IMR-90 (cell line): ENCODE results near the gene TFAM. TPM values are rescaled to one million over a fixed set of nuclear protein-coding genes. Genes with fewer than 3 reads are reported as not detected.

Source experiments
- ATAC-seq: fragments of 200-7000 bp; cut with Tn5 transposase; 2 replicates; pipeline ENCODE4 v1.9.1; 2020; ENCODE audit warnings: low read depth, mild to moderate bottlenecking, moderate library complexity
- BruUV-seq: library from RNA; stranded (reverse); fragments of 400-500 nt; replicated peaks from 2 replicates; lab custom pipeline; 2021; lab: Mats Ljungman, UMichigan
- CTCF ChIA-PET: fragments of 300-600 bp; formaldehyde crosslinking; extraction: SDS; loops from one replicate; lab custom pipeline; 2021; ENCODE audit warnings: antibody characterized with exemption; lab: Yijun Ruan, JAX
- POLR2A ChIA-PET: fragments of 300-600 bp; sonication (Branson Sonifier 250); formaldehyde crosslinking; loops from one replicate; lab custom pipeline; 2022; ENCODE audit warnings: antibody characterized with exemption; ENCODE audit not compliant: unreplicated experiment; lab: Charles Lee
- DNase-seq: peaks from one replicate; pipeline ENCODE4 v3.0.0; 2013
- H2AFZ ChIP-seq: replicated peaks from 2 replicates; pipeline ENCODE3; 2013; ENCODE audit warnings: low read length, mild to moderate bottlenecking; ENCODE audit not compliant: poor library complexity
- H2AK5ac ChIP-seq: 2 replicates; pipeline ENCODE4 v1.6.1; 2013; ENCODE audit warnings: low read depth, low read length, inconsistent platforms
- H2AK9ac ChIP-seq: replicated peaks from 2 replicates; pipeline ENCODE3; 2013; ENCODE audit warnings: mild to moderate bottlenecking, low read depth, low read length, moderate library complexity; ENCODE audit not compliant: poor library complexity
- H2BK120ac ChIP-seq: 2 replicates; pipeline ENCODE4 v1.6.1; 2013; ENCODE audit warnings: low read depth, low read length, inconsistent platforms
- H2BK15ac ChIP-seq: 3 replicates; pipeline ENCODE4 v1.6.1; 2013; ENCODE audit warnings: low read depth, low read length, inconsistent platforms
- H2BK20ac ChIP-seq: 2 replicates; pipeline ENCODE4 v1.6.1; 2013; ENCODE audit warnings: low read depth, mild to moderate bottlenecking, inconsistent platforms, low read length, moderate library complexity
- H2BK5ac ChIP-seq: 2 replicates; pipeline ENCODE4 v1.6.1; 2013; ENCODE audit warnings: mild to moderate bottlenecking, low read depth, low read length, inconsistent platforms; ENCODE audit not compliant: poor library complexity, severe bottlenecking
- H3K14ac ChIP-seq: replicated peaks from 2 replicates; pipeline ENCODE4 v1.6.1; 2013; ENCODE audit warnings: low read depth, low read length, inconsistent platforms
- H3K18ac ChIP-seq: 2 replicates; pipeline ENCODE4 v1.6.1; 2013; ENCODE audit warnings: low read depth, low read length, control low read depth
- H3K23ac ChIP-seq: 2 replicates; pipeline ENCODE4 v1.6.1; 2013; ENCODE audit warnings: low read depth, low read length, inconsistent platforms
- H3K27ac ChIP-seq: 2 replicates; pipeline ENCODE4 v1.5.1; 2013; ENCODE audit warnings: mild to moderate bottlenecking, control low read depth, low read length; ENCODE audit not compliant: insufficient read depth
- H3K27me3 ChIP-seq: 2 replicates; pipeline ENCODE4 v1.6.1; 2013; ENCODE audit warnings: low read length; ENCODE audit not compliant: control insufficient read depth, insufficient read depth
- H3K36me3 ChIP-seq: 2 replicates; pipeline ENCODE4 v1.6.1; 2013; ENCODE audit warnings: low read length, mixed read lengths; ENCODE audit not compliant: control insufficient read depth, insufficient read depth
- H3K4ac ChIP-seq: 2 replicates; pipeline ENCODE4 v1.6.1; 2013; ENCODE audit warnings: low read depth, low read length, inconsistent platforms
- H3K4me1 ChIP-seq: 2 replicates; pipeline ENCODE4 v1.6.1; 2013; ENCODE audit warnings: low read length, mixed read lengths; ENCODE audit not compliant: control insufficient read depth, insufficient read depth
- H3K4me2 ChIP-seq: 2 replicates; pipeline ENCODE4 v1.6.1; 2013; ENCODE audit warnings: low read depth, mild to moderate bottlenecking, control low read depth, low read length, moderate library complexity
- H3K4me3 ChIP-seq: 2 replicates; pipeline ENCODE4 v1.5.1; 2013; ENCODE audit warnings: low read depth, mild to moderate bottlenecking, control low read depth, low read length, moderate library complexity; ENCODE audit not compliant: insufficient read depth
- H3K56ac ChIP-seq: 2 replicates; pipeline ENCODE4 v1.6.1; 2013; ENCODE audit warnings: low read length, inconsistent platforms; ENCODE audit not compliant: insufficient read depth; ENCODE audit errors: extremely low read depth
- H3K79me1 ChIP-seq, 2 experiments: 2 replicates each; pipeline ENCODE4 v1.6.1; 2013; ENCODE audit warnings: low read length in 2 of 2, inconsistent platforms in 1 of 2, low read depth in 1 of 2
- H3K9ac ChIP-seq: 2 replicates; pipeline ENCODE4 v1.6.1; 2013; ENCODE audit warnings: low read depth, low read length, control low read depth
- H3K9me1 ChIP-seq: 2 replicates; pipeline ENCODE4 v1.6.1; 2013; ENCODE audit warnings: low read length, inconsistent platforms; ENCODE audit not compliant: insufficient read depth
- H3K9me3 ChIP-seq: 2 replicates; pipeline ENCODE4 v1.6.1; 2013; ENCODE audit warnings: low read length; ENCODE audit not compliant: control insufficient read depth, insufficient read depth
- H4K20me1 ChIP-seq: 2 replicates; pipeline ENCODE4 v1.6.1; 2013; ENCODE audit warnings: low read length, inconsistent platforms; ENCODE audit not compliant: insufficient read depth
- H4K5ac ChIP-seq: 2 replicates; pipeline ENCODE4 v1.6.1; 2013; ENCODE audit warnings: mild to moderate bottlenecking, low read depth, low read length, control low read depth
- H4K8ac ChIP-seq, 2 experiments: 2 replicates each; pipeline ENCODE4 v1.6.1; 2013; ENCODE audit warnings: low read depth in 2 of 2, low read length in 2 of 2, control low read depth in 1 of 2, inconsistent platforms in 1 of 2
- H4K91ac ChIP-seq: 2 replicates; pipeline ENCODE4 v1.6.1; 2013; ENCODE audit warnings: low read depth, low read length, inconsistent platforms; ENCODE audit not compliant: insufficient read depth
- BHLHE40 ChIP-seq: fragments of 150-350 bp; IDR thresholded peaks from 2 replicates; pipeline ENCODE4 v1.6.1; 2016; ENCODE audit warnings: mild to moderate bottlenecking, low read depth, low read length
- CEBPB ChIP-seq: IDR thresholded peaks from 2 replicates; pipeline ENCODE4 v1.6.1; 2012; ENCODE audit warnings: low read depth, low read length, improper control_type of control experiment
- CHD1 ChIP-seq: IDR thresholded peaks from 2 replicates; pipeline ENCODE4 v1.6.1; 2012; ENCODE audit warnings: low read depth, low read length, improper control_type of control experiment
- MAFK ChIP-seq: IDR thresholded peaks from 2 replicates; pipeline ENCODE4 v1.6.1; 2012; ENCODE audit warnings: low read depth, low read length, improper control_type of control experiment
- MAZ ChIP-seq: IDR thresholded peaks from 2 replicates; pipeline ENCODE4 v1.6.1; 2012; ENCODE audit warnings: low read depth, mild to moderate bottlenecking, low read length, improper control_type of control experiment, moderate library complexity, borderline replicate concordance
- NFE2L2 ChIP-seq: fragments of 150-350 bp; IDR thresholded peaks from 2 replicates; pipeline ENCODE4 v1.6.1; 2016; ENCODE audit warnings: low read depth, mild to moderate bottlenecking, low read length
- POLR2A ChIP-seq: IDR thresholded peaks from 2 replicates; pipeline ENCODE4 v1.6.1; 2012; ENCODE audit warnings: mild to moderate bottlenecking, low read depth, low read length
- RFX5 ChIP-seq: IDR thresholded peaks from 2 replicates; pipeline ENCODE4 v1.8.0; 2012; ENCODE audit warnings: low read depth, mild to moderate bottlenecking, low read length, moderate library complexity
- SMC3 ChIP-seq: fragments of 150-350 bp; IDR thresholded peaks from 2 replicates; pipeline ENCODE4 v1.6.1; 2016; ENCODE audit warnings: low read depth, mild to moderate bottlenecking, antibody characterized with exemption, low read length, moderate library complexity
- USF2 ChIP-seq: fragments of 150-350 bp; IDR thresholded peaks from 2 replicates; pipeline ENCODE4 v1.6.1; 2017; ENCODE audit warnings: mild to moderate bottlenecking, antibody characterized with exemption, low read length, low read depth
- WGBS, 2 experiments: methylation state at CpG; one replicate each; pipeline versions ENCODE4 v1.1.5 to v1.1.7; 2013; ENCODE audit warnings: missing lambda C conversion rate in 2 of 2; ENCODE audit not compliant: insufficient read length in 1 of 2; ENCODE audit errors: extremely low coverage in 2 of 2; 5-methylcytosine and 5-hydroxymethylcytosine counted together
- dilution Hi-C: fragments of 300-500 bp; cut with HindIII; formaldehyde crosslinking; loops from one replicate; pipeline ENCODE4 v1.14.3; 2018; ENCODE audit warnings: low sequenced_read_pairs; ENCODE audit not compliant: unreplicated experiment
- in situ Hi-C: fragments of 300-500 bp; cut with MboI; formaldehyde crosslinking; loops from 3 replicates; pipeline ENCODE4 v1.14.3; 2019; ENCODE audit warnings: low sequenced_read_pairs, inconsistent platforms, mixed read lengths
- intact Hi-C: fragments of 100-400 bp; cut with micrococcal nuclease; formaldehyde crosslinking; loops from 2 replicates; pipeline ENCODE4 v1.10.0; 2022
- polyA plus RNA-seq, 3 experiments: library from polyadenylated mRNA; depleted of rRNA; stranded (reverse); fragments of >200 nt; gene quantifications; 2 replicates each; pipeline ENCODE4 v1.2.3, GENCODE V29; 2012; ENCODE audit warnings: low replicate concordance in 1 of 3
- total RNA-seq: library from RNA; depleted of rRNA; stranded (reverse); fragments of >200 nt; gene quantifications from 2 replicates; pipeline ENCODE4 v1.2.3, GENCODE V29; 2012
- TF ChIP-seq, protein P1 (sequence below): fragments of 150-350 bp; IDR thresholded peaks from 2 replicates; pipeline ENCODE4 v1.6.1; 2016; ENCODE audit warnings: low read depth, mild to moderate bottlenecking, low read length, moderate library complexity, borderline replicate concordance

The TFAM gene
- total and polyA plus RNA-seq, 2 of the 4 experiments (the other 2 are of a cell fraction) = 7.6 to 16.7 TPM

DNA sequence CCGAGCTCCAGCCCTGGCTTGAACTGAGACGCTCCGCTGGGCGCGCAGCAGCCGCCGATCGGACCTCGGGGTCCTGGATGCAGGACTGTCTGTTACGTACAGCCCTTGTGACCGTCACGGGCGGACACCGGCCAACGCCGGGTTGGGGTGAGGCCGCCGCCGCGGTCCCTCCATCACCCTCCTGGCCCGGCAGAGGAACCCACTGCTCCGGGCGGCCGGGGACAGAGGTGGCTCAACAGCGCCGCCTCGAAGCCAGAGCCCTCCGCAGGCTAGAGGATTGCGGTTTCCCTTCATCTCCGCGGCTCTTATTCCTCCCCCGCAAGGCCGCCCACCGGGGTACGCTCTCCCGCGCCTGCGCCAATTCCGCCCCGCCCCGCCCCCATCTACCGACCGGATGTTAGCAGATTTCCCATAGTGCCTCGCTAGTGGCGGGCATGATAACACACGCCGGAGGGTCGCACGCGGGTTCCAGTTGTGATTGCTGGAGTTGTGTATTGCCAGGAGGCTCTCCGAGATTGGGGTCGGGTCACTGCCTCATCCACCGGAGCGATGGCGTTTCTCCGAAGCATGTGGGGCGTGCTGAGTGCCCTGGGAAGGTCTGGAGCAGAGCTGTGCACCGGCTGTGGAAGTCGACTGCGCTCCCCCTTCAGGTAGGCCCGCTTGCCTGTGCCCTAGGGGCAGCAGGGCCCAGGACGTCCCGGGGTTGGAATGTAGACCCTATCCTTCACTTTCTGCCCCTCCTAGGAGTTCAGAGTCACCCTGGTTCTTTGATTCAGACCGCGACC is at the start of gene TFAM (continued):
- TF ChIP-seq, protein P1, sequence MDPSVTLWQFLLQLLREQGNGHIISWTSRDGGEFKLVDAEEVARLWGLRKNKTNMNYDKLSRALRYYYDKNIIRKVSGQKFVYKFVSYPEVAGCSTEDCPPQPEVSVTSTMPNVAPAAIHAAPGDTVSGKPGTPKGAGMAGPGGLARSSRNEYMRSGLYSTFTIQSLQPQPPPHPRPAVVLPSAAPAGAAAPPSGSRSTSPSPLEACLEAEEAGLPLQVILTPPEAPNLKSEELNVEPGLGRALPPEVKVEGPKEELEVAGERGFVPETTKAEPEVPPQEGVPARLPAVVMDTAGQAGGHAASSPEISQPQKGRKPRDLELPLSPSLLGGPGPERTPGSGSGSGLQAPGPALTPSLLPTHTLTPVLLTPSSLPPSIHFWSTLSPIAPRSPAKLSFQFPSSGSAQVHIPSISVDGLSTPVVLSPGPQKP = no peak
- TF ChIP-seq MAZ (peak; percentile 69; the same call in 1 of the 2 replicates), MAFK (no peak)

GRCh38 chr10:58336242-58336641 is 49.0 kb upstream of the TFAM start:
- H3K9ac ChIP-seq = no peak overlapping the region; the same call in 1 of the 2 replicates
- TF ChIP-seq, protein P1 = no peak
- no peak for TF ChIP-seq SMC3
- no peak for TF ChIP-seq RFX5
- TF ChIP-seq CHD1 = no peak
- no peak for TF ChIP-seq POLR2A
- TF ChIP-seq BHLHE40 = no peak
- no peak for TF ChIP-seq NFE2L2
- TF ChIP-seq USF2 = no peak
- no peak for TF ChIP-seq MAFK
- TF ChIP-seq CEBPB = no peak

More at GRCh38 chr10:58336242-58336641, 49.0 kb upstream of the TFAM start:
- intact Hi-C loops (no loop called here), dilution Hi-C loops (no loop called here), in situ Hi-C loops (no loop called here)
- Histone ChIP-seq H3K36me3 (no peaks in the 10 kb centered on the region; the same call in 1 of the 2 replicates), H3K4me3 (no peak overlapping the region), H3K79me1 (peaks cover 15 to 29% of the 10 kb centered on the region in 2 experiments), H3K9me3 (no peaks in the 10 kb centered on the region), H3K56ac (no peak overlapping the region), H3K4ac (no peak overlapping the region), H4K91ac (no peak overlapping the region), H3K18ac (no peak overlapping the region), H2AFZ (no peak overlapping the region), H3K27me3 (peaks cover 3% of the 10 kb centered on the region; the same call in 1 of the 2 replicates), H2AK5ac (no peak overlapping the region), H3K14ac (no peak overlapping the region), H3K9me1 (no peaks in the 10 kb centered on the region; the same call in 1 of the 2 replicates), H3K4me1 (no peaks in the 10 kb centered on the region), H2AK9ac (no peak overlapping the region), H4K5ac (no peak overlapping the region), H4K8ac (no peak overlapping the region), H3K23ac (no peak overlapping the region), H4K20me1 (peaks cover 13% of the 10 kb centered on the region; the same call in 1 of the 2 replicates), H3K27ac (no peak overlapping the region), H2BK120ac (no peak overlapping the region), H2BK20ac (no peak overlapping the region), H2BK5ac (no peak overlapping the region), H2BK15ac (no peak overlapping the region), H3K4me2 (peak overlapping the region; percentile 48)
- BruUV-seq = TSS peak; percentile 54
- ChIA-PET CTCF (no interaction called here), POLR2A (no interaction called here)
- WGBS, 2 experiments = no CpG with 5 or more reads among the region's 4 CpGs
- no peak for DNase-seq
- ATAC-seq = no peak
